MCF 10A (cell line): ENCODE data around the gene SMYD4. TPM values are rescaled to one million over a fixed set of nuclear protein-coding genes. Genes with fewer than 3 reads are reported as not detected.
"Not testable (repeated sequence)": the region's sequence is repeated elsewhere in the genome, so short reads cannot be mapped to it uniquely, and the experiment has no call there.

ENCODE experiments used
- BruUV-seq: library from RNA; stranded (reverse); fragments of 400-500 nt; replicated peaks from 2 replicates; lab custom pipeline; 2021; lab: Mats Ljungman, UMichigan
- CTCF ChIA-PET: fragments of 300-600 bp; sonication (Branson Sonifier 250); formaldehyde crosslinking; extraction: SDS; loops from one replicate; lab custom pipeline; 2021; ENCODE audit warnings: antibody characterized with exemption, inconsistent platforms; lab: Yijun Ruan, JAX
- POLR2A ChIA-PET: fragments of 300-600, 350-650 bp; sonication (Branson Sonifier 250); formaldehyde crosslinking; extraction: SDS; loops from one replicate; lab custom pipeline; 2020; ENCODE audit warnings: antibody characterized with exemption, inconsistent platforms; lab: Yijun Ruan, JAX
- DNase-seq: peaks from one replicate; pipeline ENCODE4 v3.0.0-alpha.2; 2018; ENCODE audit not compliant: unreplicated experiment
- H3K27ac Mint-ChIP-seq: one replicate; pipeline ENCODE4 v1.8.0; 2022; ENCODE audit warnings: mild to moderate bottlenecking, low read depth, mixed read lengths; ENCODE audit not compliant: unreplicated experiment
- H3K27me3 Mint-ChIP-seq: one replicate; pipeline ENCODE4 v1.8.0; 2022; ENCODE audit warnings: mixed read lengths; ENCODE audit not compliant: insufficient read depth, unreplicated experiment
- H3K36me3 Mint-ChIP-seq: one replicate; pipeline ENCODE4 v1.8.0; 2022; ENCODE audit warnings: mild to moderate bottlenecking, moderate library complexity, mixed read lengths; ENCODE audit not compliant: insufficient read depth, unreplicated experiment
- H3K4me1 Mint-ChIP-seq: one replicate; pipeline ENCODE4 v1.8.0; 2022; ENCODE audit warnings: mixed read lengths; ENCODE audit not compliant: insufficient read depth, unreplicated experiment
- H3K4me3 Mint-ChIP-seq: one replicate; pipeline ENCODE4 v1.8.0; 2022; ENCODE audit warnings: mild to moderate bottlenecking, moderate library complexity, mixed read lengths; ENCODE audit not compliant: unreplicated experiment
- H3K9me3 Mint-ChIP-seq: one replicate; pipeline ENCODE4 v1.8.0; 2022; ENCODE audit warnings: mixed read lengths; ENCODE audit not compliant: unreplicated experiment
- intact Hi-C: fragments of 100-400 bp; cut with micrococcal nuclease; formaldehyde crosslinking; loops from 2 replicates; pipeline ENCODE4 v1.14.1; 2022
- total RNA-seq: library from RNA; stranded (reverse); gene quantifications from 2 replicates; pipeline ENCODE4 v1.2.3, GENCODE V29; 2022
- TF ChIP-seq, protein P1 (sequence below): fragments of 200-600 bp; IDR thresholded peaks from one replicate; pipeline ENCODE4 v1.8.0; 2022; ENCODE audit warnings: antibody characterized with exemption, mild to moderate bottlenecking; ENCODE audit not compliant: unreplicated experiment

The SMYD4 gene
- total RNA-seq, 1 experiment from 2014 or later: 8.3 TPM

DNA sequence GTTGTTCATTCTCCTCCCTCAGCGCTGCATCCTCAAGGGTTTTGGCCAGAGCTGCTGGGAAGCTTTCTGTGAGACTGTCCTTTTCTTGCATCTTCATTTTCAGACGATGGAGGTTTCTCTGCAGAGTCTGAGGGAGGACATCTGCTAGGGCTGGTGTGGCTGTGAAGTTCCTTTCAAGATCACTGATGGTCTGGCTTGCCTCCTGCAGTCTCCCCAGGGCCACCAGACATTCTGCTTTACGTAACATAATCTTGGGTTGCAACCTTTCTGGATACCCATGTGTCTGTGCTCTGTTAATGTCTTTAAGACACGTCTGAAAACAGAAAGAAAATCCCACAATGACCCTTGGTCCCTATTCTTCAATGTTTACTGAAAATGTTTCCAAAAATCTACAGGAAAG, 29.0 kb downstream of the SMYD4 start:
- ChIA-PET POLR2A (interaction anchor here (0.6 to 3.3 kb wide), 5 partner anchors 8 to 437 kb away, joined by 3 to 14 read pairs (median 3); no protein-coding TSS in a partner anchor), CTCF (no interaction called here)
- DNase-seq: no peak
- Mint-ChIP-seq H3K27me3 (no peaks in the 10 kb centered on the region), H3K36me3 (peaks cover 66% of the 10 kb centered on the region), H3K27ac (no peak overlapping the region), H3K9me3 (no peaks in the 10 kb centered on the region), H3K4me1 (no peaks in the 10 kb centered on the region), H3K4me3 (no peak overlapping the region)
- no TSS peak for BruUV-seq
- TF ChIP-seq, protein P1, sequence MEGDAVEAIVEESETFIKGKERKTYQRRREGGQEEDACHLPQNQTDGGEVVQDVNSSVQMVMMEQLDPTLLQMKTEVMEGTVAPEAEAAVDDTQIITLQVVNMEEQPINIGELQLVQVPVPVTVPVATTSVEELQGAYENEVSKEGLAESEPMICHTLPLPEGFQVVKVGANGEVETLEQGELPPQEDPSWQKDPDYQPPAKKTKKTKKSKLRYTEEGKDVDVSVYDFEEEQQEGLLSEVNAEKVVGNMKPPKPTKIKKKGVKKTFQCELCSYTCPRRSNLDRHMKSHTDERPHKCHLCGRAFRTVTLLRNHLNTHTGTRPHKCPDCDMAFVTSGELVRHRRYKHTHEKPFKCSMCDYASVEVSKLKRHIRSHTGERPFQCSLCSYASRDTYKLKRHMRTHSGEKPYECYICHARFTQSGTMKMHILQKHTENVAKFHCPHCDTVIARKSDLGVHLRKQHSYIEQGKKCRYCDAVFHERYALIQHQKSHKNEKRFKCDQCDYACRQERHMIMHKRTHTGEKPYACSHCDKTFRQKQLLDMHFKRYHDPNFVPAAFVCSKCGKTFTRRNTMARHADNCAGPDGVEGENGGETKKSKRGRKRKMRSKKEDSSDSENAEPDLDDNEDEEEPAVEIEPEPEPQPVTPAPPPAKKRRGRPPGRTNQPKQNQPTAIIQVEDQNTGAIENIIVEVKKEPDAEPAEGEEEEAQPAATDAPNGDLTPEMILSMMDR: no peak
- intact Hi-C loops: no loop called here

DNA sequence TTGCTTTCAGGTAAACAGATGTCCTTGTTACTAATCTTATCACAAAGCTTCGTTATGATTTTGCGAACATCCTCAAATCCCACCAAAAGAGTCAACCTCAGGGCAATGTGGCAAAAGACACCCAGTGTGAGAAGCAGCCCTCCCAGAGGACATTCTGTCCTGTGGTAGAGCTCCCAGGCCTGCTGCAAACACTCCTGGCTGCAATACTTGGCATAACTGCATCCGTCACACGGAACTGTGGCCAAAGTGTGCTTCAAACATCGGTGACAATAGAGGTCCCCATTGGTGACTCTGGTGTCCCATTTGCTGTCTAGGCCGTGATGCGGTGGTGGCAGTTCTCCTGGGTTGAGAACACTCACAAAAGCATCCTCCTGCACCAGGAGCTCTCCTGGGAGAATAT, 29.5 kb downstream of the SMYD4 start:
- TF ChIP-seq, protein P1: no peak
- no peak for DNase-seq
- peaks cover 63% of the 10 kb centered on the region for H3K36me3 Mint-ChIP-seq
- no peaks in the 10 kb centered on the region for H3K9me3 Mint-ChIP-seq
- intact Hi-C loops: no loop called here
- POLR2A ChIA-PET: interaction anchor here (0.7 to 3.3 kb wide), 4 partner anchors 8 to 83 kb away, joined by 3 to 14 read pairs (median 4); no protein-coding TSS in a partner anchor
- no peaks in the 10 kb centered on the region for H3K4me1 Mint-ChIP-seq
- no peak overlapping the region for H3K4me3 Mint-ChIP-seq
- no peaks in the 10 kb centered on the region for H3K27me3 Mint-ChIP-seq
- BruUV-seq: TSS peak; percentile 31
- CTCF ChIA-PET: no interaction called here
- H3K27ac Mint-ChIP-seq: no peak overlapping the region

DNA sequence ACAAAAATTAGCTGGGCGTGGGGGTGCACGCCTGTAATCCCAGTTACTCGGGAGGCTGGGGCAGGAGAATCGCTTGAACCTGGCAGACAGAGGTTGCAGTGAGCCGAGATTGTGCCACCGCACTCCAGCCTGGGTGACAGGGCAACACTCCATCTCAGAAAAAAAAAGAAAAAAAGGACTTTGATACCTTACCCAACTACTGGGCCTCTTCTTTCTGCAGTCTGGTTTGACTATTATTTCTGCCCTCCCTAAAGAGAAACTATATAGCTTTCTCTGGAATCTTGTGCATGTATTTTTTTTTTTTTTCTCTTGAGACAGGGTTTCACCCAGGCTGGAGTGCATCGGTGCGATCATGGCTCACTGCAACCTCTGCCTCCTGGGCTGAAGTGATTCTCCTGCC, 31.9 kb downstream of the SMYD4 start:
- H3K27me3 Mint-ChIP-seq, DNase-seq, H3K27ac Mint-ChIP-seq, H3K4me3 Mint-ChIP-seq, intact Hi-C loops, H3K4me1 Mint-ChIP-seq, BruUV-seq, H3K9me3 Mint-ChIP-seq: not testable (repeated sequence)
- POLR2A ChIA-PET: interaction anchor here (0.6 to 1.5 kb wide), 4 partner anchors 11 to 19 kb away, joined by 3 to 8 read pairs (median 3); no protein-coding TSS in a partner anchor
- H3K36me3 Mint-ChIP-seq: peaks cover 56% of the 10 kb centered on the region
- CTCF ChIA-PET: interaction anchor here (0.6 to 1.0 kb wide), 2 partner anchors 76 to 87 kb away, joined by 3 to 5 read pairs; no protein-coding TSS in a partner anchor

DNA sequence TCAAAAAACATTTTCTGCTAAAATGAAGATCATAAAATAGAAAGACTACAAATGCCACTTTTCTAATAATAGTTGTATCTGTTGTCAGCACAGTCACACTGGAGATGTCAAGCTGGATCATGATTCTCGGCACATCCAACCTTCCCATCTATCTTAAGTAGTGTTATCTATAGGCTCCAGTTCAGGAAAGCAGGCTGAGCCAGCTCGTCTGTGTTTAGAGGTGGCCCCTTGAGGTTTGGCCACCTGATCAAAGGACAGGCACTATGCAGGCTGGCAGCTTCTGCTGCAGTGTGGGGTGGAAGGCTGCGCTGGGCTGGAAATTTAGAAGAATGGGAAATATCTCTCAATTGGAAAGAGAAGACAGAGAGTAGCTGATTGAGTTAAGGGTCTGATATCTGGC, 32.4 kb downstream of the SMYD4 start:
- TF ChIP-seq, protein P1: no peak
- POLR2A ChIA-PET: interaction anchor here (0.8 to 1.7 kb wide), 8 partner anchors 10 to 506 kb away, joined by 3 to 8 read pairs (median 4); partner anchors contain the start of genes RPA1 and SMYD4
- no peaks in the 10 kb centered on the region for H3K9me3 Mint-ChIP-seq
- BruUV-seq: no TSS peak
- CTCF ChIA-PET: interaction anchor here (0.6 to 1.0 kb wide), 2 partner anchors 76 to 86 kb away, joined by 3 to 5 read pairs; no protein-coding TSS in a partner anchor
- H3K4me3 Mint-ChIP-seq: no peak overlapping the region
- no peaks in the 10 kb centered on the region for H3K27me3 Mint-ChIP-seq
- peaks cover 5% of the 10 kb centered on the region for H3K4me1 Mint-ChIP-seq
- no peak overlapping the region for H3K27ac Mint-ChIP-seq
- peaks cover 54% of the 10 kb centered on the region for H3K36me3 Mint-ChIP-seq
- intact Hi-C loops: no loop called here
- DNase-seq: no peak
